ENCODE data around the gene CENPE. TPM values are rescaled to one million over a fixed set of nuclear protein-coding genes. Genes with fewer than 3 reads are reported as not detected.
"Not testable (repeated sequence)": the region's sequence is repeated elsewhere in the genome, so short reads cannot be mapped to it uniquely, and the experiment has no call there.

The CENPE gene
- total RNA-seq, 2 donors from 2014 or later: 60.1 to 63.6 TPM

GRCh38 chr4:103169750-103170149, 28.4 kb downstream of the CENPE start:
- not testable (repeated sequence) for H3K9me3 Mint-ChIP-seq; H3K27ac Mint-ChIP-seq; H3K4me1 Mint-ChIP-seq (ENCODE audit: low read depth); DNase-seq; H3K27me3 Mint-ChIP-seq (ENCODE audit: low read depth); ATAC-seq (replicated peaks in 1 of 2); H3K4me3 Mint-ChIP-seq
- H3K36me3 Mint-ChIP-seq (ENCODE audit: insufficient read depth in 2 of 2): peaks cover 20 to 55% of the 10 kb centered on the region in 2 donors

GRCh38 chr4:103168993-103169392, 29.1 kb downstream of the CENPE start:
- H3K4me1 Mint-ChIP-seq (ENCODE audit: low read depth): no peaks in the 10 kb centered on the region
- ATAC-seq (replicated peaks in 1 of 2): no peak

DNA sequence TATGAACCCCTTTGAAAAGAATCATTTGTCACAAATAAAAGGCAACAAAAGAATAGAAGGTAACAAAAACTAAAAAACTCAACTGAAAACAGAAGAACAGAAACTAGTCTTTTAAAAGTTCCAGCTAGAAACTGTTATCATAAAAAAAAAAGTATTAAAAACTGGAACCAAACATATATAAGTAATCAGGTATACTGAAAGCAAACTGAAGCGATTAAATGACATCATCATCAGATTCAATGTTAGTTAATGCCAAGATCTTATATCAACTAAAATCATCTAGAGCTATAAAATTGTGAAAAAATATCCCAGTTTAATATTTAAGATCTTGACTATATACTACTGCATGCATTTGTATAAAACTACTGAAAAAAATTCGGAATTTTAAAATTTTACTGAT, 36.0 kb downstream of the CENPE start:
- H3K27me3 Mint-ChIP-seq (ENCODE audit: low read depth): no peaks in the 10 kb centered on the region
- H3K4me3 Mint-ChIP-seq: no peak overlapping the region
- H3K4me1 Mint-ChIP-seq (ENCODE audit: low read depth): no peaks in the 10 kb centered on the region
- no peak overlapping the region for H3K27ac Mint-ChIP-seq
- H3K36me3 Mint-ChIP-seq (ENCODE audit: insufficient read depth in 2 of 2): peaks cover 2 to 13% of the 10 kb centered on the region in 2 donors
- DNase-seq (no peak), ATAC-seq (replicated peaks in 1 of 2) (no peak)
- no peaks in the 10 kb centered on the region for H3K9me3 Mint-ChIP-seq

More at GRCh38 chr4:103168993-103169392, 29.1 kb downstream of the CENPE start:
- Mint-ChIP-seq H3K36me3 (ENCODE audit: insufficient read depth in 2 of 2) (peaks cover 20 to 51% of the 10 kb centered on the region in 2 donors), H3K4me3 (no peak overlapping the region), H3K27ac (no peak overlapping the region), H3K9me3 (peaks cover 6 to 8% of the 10 kb centered on the region in 2 donors), H3K27me3 (ENCODE audit: low read depth) (no peaks in the 10 kb centered on the region)
- no peak for DNase-seq

- ATAC-seq (replicated peaks in 1 of 2): no peak
- Mint-ChIP-seq H3K4me1 (ENCODE audit: low read depth) (no peaks in the 10 kb centered on the region), H3K4me3 (no peak overlapping the region), H3K36me3 (ENCODE audit: insufficient read depth in 2 of 2) (peaks cover 6 to 29% of the 10 kb centered on the region in 2 donors), H3K9me3 (no peaks in the 10 kb centered on the region), H3K27me3 (ENCODE audit: low read depth) (no peaks in the 10 kb centered on the region), H3K27ac (no peak overlapping the region)
- no peak for DNase-seq
Measured at GRCh38 chr4:103158760-103159159, 39.4 kb downstream of the CENPE start.

DNA sequence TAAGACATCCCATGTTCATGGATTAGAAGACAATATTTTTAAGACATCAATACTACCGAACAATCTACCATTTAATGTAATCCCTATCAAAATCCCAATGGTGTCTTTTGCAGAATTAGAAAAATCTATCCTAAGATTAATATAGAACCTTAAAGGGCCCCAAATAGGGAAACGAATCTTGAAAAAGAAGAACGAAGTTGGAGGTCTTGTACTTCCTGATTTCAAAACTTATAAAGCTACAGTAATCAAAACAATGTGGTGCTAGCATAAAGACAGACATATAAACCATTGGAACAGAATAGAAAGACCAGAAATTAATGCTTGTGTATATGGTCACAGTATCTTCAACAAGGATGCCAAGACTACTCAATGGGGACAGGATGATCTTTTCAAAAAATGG, 42.0 kb downstream of the CENPE start:
- Mint-ChIP-seq H3K4me1 (ENCODE audit: low read depth) (no peaks in the 10 kb centered on the region), H3K4me3 (no peak overlapping the region), H3K9me3 (no peaks in the 10 kb centered on the region), H3K27me3 (ENCODE audit: low read depth) (no peaks in the 10 kb centered on the region), H3K27ac (no peak overlapping the region), H3K36me3 (ENCODE audit: insufficient read depth in 2 of 2) (peaks cover 9 to 41% of the 10 kb centered on the region in 2 donors)
- ATAC-seq (replicated peaks in 1 of 2) (no peak), DNase-seq (no peak)

GRCh38 chr4:103152381-103152780, 45.8 kb downstream of the CENPE start:
- DNase-seq (no peak), ATAC-seq (replicated peaks in 1 of 2) (no peak)
- Mint-ChIP-seq H3K9me3 (no peaks in the 10 kb centered on the region), H3K27ac (no peak overlapping the region), H3K4me1 (ENCODE audit: low read depth) (no peaks in the 10 kb centered on the region), H3K36me3 (ENCODE audit: insufficient read depth in 2 of 2) (peaks cover 12 to 56% of the 10 kb centered on the region in 2 donors), H3K27me3 (ENCODE audit: low read depth) (no peaks in the 10 kb centered on the region), H3K4me3 (no peak overlapping the region)

DNA sequence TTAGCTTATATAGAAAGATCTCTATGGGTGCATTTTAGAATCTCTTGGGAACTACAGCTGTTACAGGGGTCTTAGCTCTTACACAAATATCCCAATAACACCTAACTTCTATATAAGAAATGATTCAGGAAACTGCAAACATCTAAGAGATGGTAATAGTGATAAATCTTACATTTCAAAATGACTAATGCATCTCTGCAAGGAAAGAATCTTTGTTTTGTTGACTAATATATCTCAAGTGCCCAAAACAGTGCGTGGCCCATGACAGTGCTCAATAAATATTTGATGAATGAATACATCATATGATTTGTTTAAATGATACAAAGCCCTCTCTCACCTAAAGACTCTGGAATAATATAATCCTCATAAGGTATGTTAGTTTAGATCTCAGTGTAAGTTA, 47.5 kb downstream of the CENPE start:
- DNase-seq (no peak), ATAC-seq (replicated peaks in 1 of 2) (no peak)
- H3K27ac Mint-ChIP-seq: no peak overlapping the region
- no peaks in the 10 kb centered on the region for H3K9me3 Mint-ChIP-seq
- no peak overlapping the region for H3K4me3 Mint-ChIP-seq
- H3K36me3 Mint-ChIP-seq (ENCODE audit: insufficient read depth in 2 of 2): peaks cover 15 to 54% of the 10 kb centered on the region in 2 donors
- H3K27me3 Mint-ChIP-seq (ENCODE audit: low read depth): no peaks in the 10 kb centered on the region
- H3K4me1 Mint-ChIP-seq (ENCODE audit: low read depth): no peaks in the 10 kb centered on the region

GRCh38 chr4:103144926-103145325, 53.2 kb downstream of the CENPE start:
- Mint-ChIP-seq H3K4me3 (no peak overlapping the region), H3K27me3 (ENCODE audit: low read depth) (no peaks in the 10 kb centered on the region), H3K27ac (no peak overlapping the region), H3K4me1 (ENCODE audit: low read depth) (no peaks in the 10 kb centered on the region), H3K36me3 (ENCODE audit: insufficient read depth in 2 of 2) (peaks cover 13 to 55% of the 10 kb centered on the region in 2 donors), H3K9me3 (no peaks in the 10 kb centered on the region)
- DNase-seq (no peak), ATAC-seq (replicated peaks in 1 of 2) (no peak)

GRCh38 chr4:103137446-103137827, 60.7 kb downstream of the CENPE start:
- Mint-ChIP-seq H3K27ac (peak overlapping the region; percentile 39), H3K36me3 (ENCODE audit: insufficient read depth in 2 of 2) (peaks cover 17 to 37% of the 10 kb centered on the region in 2 donors), H3K9me3 (no peaks in the 10 kb centered on the region), H3K4me1 (ENCODE audit: low read depth) (no peaks in the 10 kb centered on the region), H3K4me3 (no peak overlapping the region), H3K27me3 (ENCODE audit: low read depth) (no peaks in the 10 kb centered on the region)
- DNase-seq (no peak), ATAC-seq (replicated peaks in 1 of 2) (no peak)

- DNase-seq (no peak), ATAC-seq (replicated peaks in 1 of 2) (no peak)
- H3K4me1 Mint-ChIP-seq (ENCODE audit: low read depth): no peaks in the 10 kb centered on the region
- H3K36me3 Mint-ChIP-seq (ENCODE audit: insufficient read depth in 2 of 2): peaks cover 19 to 40% of the 10 kb centered on the region in 2 donors
- no peaks in the 10 kb centered on the region for H3K27me3 Mint-ChIP-seq (ENCODE audit: low read depth)
- H3K27ac Mint-ChIP-seq: no peak overlapping the region
- H3K4me3 Mint-ChIP-seq: no peak overlapping the region
- no peaks in the 10 kb centered on the region for H3K9me3 Mint-ChIP-seq
Measured at GRCh38 chr4:103136671-103137445, 61.3 kb downstream of the CENPE start.

- Mint-ChIP-seq H3K9me3 (peaks cover 5 to 7% of the 10 kb centered on the region in 2 donors), H3K36me3 (ENCODE audit: insufficient read depth in 2 of 2) (peaks cover 12 to 49% of the 10 kb centered on the region in 2 donors), H3K27me3 (ENCODE audit: low read depth) (no peaks in the 10 kb centered on the region), H3K4me1 (ENCODE audit: low read depth) (no peaks in the 10 kb centered on the region), H3K4me3 (no peak overlapping the region), H3K27ac (no peak overlapping the region)
- no peak for DNase-seq
- no peak for ATAC-seq (replicated peaks in 1 of 2)
Measured at GRCh38 chr4:103129174-103129573, 69.0 kb downstream of the CENPE start.

- DNase-seq (no peak), ATAC-seq (replicated peaks in 1 of 2) (no peak)
- no peaks in the 10 kb centered on the region for H3K4me1 Mint-ChIP-seq (ENCODE audit: low read depth)
- no peaks in the 10 kb centered on the region for H3K27me3 Mint-ChIP-seq (ENCODE audit: low read depth)
- peaks cover 5 to 7% of the 10 kb centered on the region in 2 donors for H3K9me3 Mint-ChIP-seq
- H3K27ac Mint-ChIP-seq: no peak overlapping the region
- H3K36me3 Mint-ChIP-seq (ENCODE audit: insufficient read depth in 2 of 2): peaks cover 12 to 56% of the 10 kb centered on the region in 2 donors
- no peak overlapping the region for H3K4me3 Mint-ChIP-seq
Measured at GRCh38 chr4:103126126-103126525, 72.0 kb downstream of the CENPE start.

DNA sequence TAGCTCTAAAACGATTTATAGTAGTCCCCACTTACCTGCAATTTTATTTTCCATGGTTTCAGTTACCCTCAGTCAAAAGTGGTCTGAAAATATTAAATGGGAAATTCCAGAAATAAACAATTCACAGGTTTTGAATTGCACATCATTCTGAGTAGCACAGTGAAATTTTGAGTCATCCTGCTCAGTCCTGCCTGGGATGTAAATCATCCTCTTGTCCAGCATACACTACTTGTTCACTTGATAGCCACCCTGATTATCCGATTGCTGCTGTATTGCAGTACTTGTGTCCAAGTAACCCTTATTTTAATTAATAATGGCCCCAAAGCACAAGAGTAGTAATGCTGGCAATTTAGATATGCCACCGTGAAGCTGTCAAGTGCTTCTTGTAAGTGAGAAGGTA, 75.0 kb downstream of the CENPE start:
- Mint-ChIP-seq H3K27ac (no peak overlapping the region), H3K4me3 (no peak overlapping the region), H3K27me3 (ENCODE audit: low read depth) (no peaks in the 10 kb centered on the region), H3K4me1 (ENCODE audit: low read depth) (no peaks in the 10 kb centered on the region), H3K9me3 (peaks cover 2 to 4% of the 10 kb centered on the region in 2 donors), H3K36me3 (ENCODE audit: insufficient read depth in 2 of 2) (peaks cover 13 to 47% of the 10 kb centered on the region in 2 donors)
- no peak for DNase-seq
- ATAC-seq (replicated peaks in 1 of 2): no peak

- H3K4me3 Mint-ChIP-seq: no peak overlapping the region
- H3K36me3 Mint-ChIP-seq (ENCODE audit: insufficient read depth in 2 of 2): peaks cover 4 to 19% of the 10 kb centered on the region in 2 donors
- no peak overlapping the region for H3K27ac Mint-ChIP-seq
- H3K9me3 Mint-ChIP-seq: no peaks in the 10 kb centered on the region
- H3K4me1 Mint-ChIP-seq (ENCODE audit: low read depth): no peaks in the 10 kb centered on the region
- ATAC-seq (replicated peaks in 1 of 2): no peak
- no peak for DNase-seq
- H3K27me3 Mint-ChIP-seq (ENCODE audit: low read depth): no peaks in the 10 kb centered on the region
Measured at GRCh38 chr4:103118166-103118565, 80.0 kb downstream of the CENPE start.
